ENCODE measurements around the gene ABCC10. TPM values are rescaled to one million over a fixed set of nuclear protein-coding genes. Genes with fewer than 3 reads are reported as not detected.

ABCC10 gene
- total and polyA plus RNA-seq, 10 of the 15 experiments (the other 5 are each of a cell fraction or from before 2014, with no cell fraction given): 0.80 to 18.2 (median 6.4) TPM

GRCh38 chr6:43432009-43432945 lies 4.9 kb downstream of the ABCC10 start (continued):
- no peak for TF ChIP-seq CEBPZ (IDR thresholded peaks at IDR 0.05; ENCODE audit: low read depth, low read length)
- no peak for TF ChIP-seq POLR2AphosphoS2 (IDR thresholded peaks at IDR 0.05; ENCODE audit: low read depth, low read length)
- TF ChIP-seq TCF3 (IDR thresholded peaks at IDR 0.05; ENCODE audit: borderline replicate concordance, insufficient read depth, low read depth, low read length): no peak
- TF ChIP-seq ZNF274 (IDR thresholded peaks at IDR 0.05; ENCODE audit: insufficient read depth, insufficient read length): no peak

GRCh38 chr6:43433148-43433547 lies 5.8 kb downstream of the ABCC10 start:
- TF ChIP-seq TCF3 (IDR thresholded peaks at IDR 0.05; ENCODE audit: borderline replicate concordance, insufficient read depth, low read depth, low read length) (no peak), NR2C2 (IDR thresholded peaks at IDR 0.05; ENCODE audit: borderline replicate concordance, control insufficient read depth, insufficient read length, low read depth) (no peak), KLF5 (IDR thresholded peaks at IDR 0.05; ENCODE audit: partially characterized antibody) (no peak), FOXK2 (IDR thresholded peaks at IDR 0.05) (no peak)
- ATAC-seq: no peak
- BruUV-seq (replicated peaks): no TSS peak
- H3K9ac ChIP-seq (ENCODE audit: control insufficient read depth, insufficient read depth, low read length): no peak overlapping the region
- intact Hi-C loops (cut with micrococcal nuclease; ENCODE audit: unreplicated experiment) (no loop called here), in situ Hi-C loops (cut with MboI) (no loop called here)
- peaks cover 17% of the 10 kb centered on the region for H3K79me2 ChIP-seq (ENCODE audit: control insufficient read depth, insufficient read depth, low read length)
- 90% methylated on average over 8 of the region's 8 CpGs for WGBS (ENCODE audit: insufficient coverage, insufficient replicate concordance, low lambda C conversion rate, missing lambda C conversion rate)
- H3K27me3 ChIP-seq (replicated peaks in 1 of 2; ENCODE audit: control insufficient read depth in 2 of 2, insufficient read depth in 2 of 2, low read length in 1 of 2): no peaks in the 10 kb centered on the region
- ChIA-PET CTCF (interaction anchor here (0.8 to 0.9 kb wide), 2 partner anchors 21 to 175 kb away, joined by 3 read pairs; no protein-coding TSS in a partner anchor), SMC1A (ENCODE audit: uncharacterized antibody, unreplicated experiment) (interaction anchor here (1.4 kb wide), 1 partner anchor 74 kb away, joined by 3 read pairs; no protein-coding TSS in a partner anchor), POLR2A (interaction anchor here (0.7 kb wide), 1 partner anchor 11 kb away, joined by 4 read pairs; no protein-coding TSS in a partner anchor), RAD21 (ENCODE audit: unreplicated experiment) (no interaction called here)
- no peak overlapping the region for H3K4me3 ChIP-seq
- no peaks in the 10 kb centered on the region; the same call in 1 of the 2 replicates for H4K20me1 ChIP-seq (ENCODE audit: control insufficient read depth, insufficient read depth)
- H3K27ac ChIP-seq (ENCODE audit: control insufficient read depth, insufficient read depth): no peak overlapping the region
- H2AFZ ChIP-seq (ENCODE audit: control insufficient read depth, low read depth, low read length): no peak overlapping the region
- H3K36me3 ChIP-seq (ENCODE audit: control insufficient read depth in 2 of 2, insufficient read depth in 2 of 2, low read length in 1 of 2): peaks cover 3 to 7% of the 10 kb centered on the region in 2 experiments; a peak in 3 of 4 replicates
- H3K9me3 ChIP-seq (replicated peaks; ENCODE audit: control insufficient read depth, insufficient read depth, low read length): no peaks in the 10 kb centered on the region
- no peak overlapping the region for H3K4me2 ChIP-seq (ENCODE audit: control insufficient read depth, insufficient read depth)
- DNase-seq (ENCODE audit: low read depth, low spot score): no peak
- H3K4me1 ChIP-seq (ENCODE audit: control insufficient read depth, insufficient read depth, low read length): peaks cover 6% of the 10 kb centered on the region
- no peak for FAIRE-seq

All from GM12878 (cell line).